Stomach (tissue), 9 donors: ENCODE results near the gene MAPK8IP3. TPM values are rescaled to one million over a fixed set of nuclear protein-coding genes. Genes with fewer than 3 reads are reported as not detected.

ENCODE experiments used
- DNase-seq, 2 donors: peaks; one replicate each; pipeline versions ENCODE4 v3.0.0 to v3.0.0-alpha.2; 2013 to 2019
- H3K27ac ChIP-seq, 5 donors: fragments of 200-600 bp in 4 of 5; sonication (generic) in 4 of 5; one replicate each; pipeline ENCODE4 v1.5.1; 2013 to 2019; ENCODE audit warnings: mild to moderate bottlenecking in 1 of 5, moderate library complexity in 1 of 5
- H3K27me3 ChIP-seq, 3 donors: fragments of 200-600 bp; sonication (generic); one replicate each; pipeline ENCODE4 v1.5.1; 2017 to 2019; ENCODE audit warnings: mixed run types in 1 of 3
- H3K36me3 ChIP-seq, 4 donors: fragments of 200-600 bp; sonication (generic); 1 replicate in 3 of 4; 2 replicates in 1 of 4; pipeline ENCODE4 v1.5.1; 2016 to 2019
- H3K4me1 ChIP-seq, 4 donors: fragments of 200-600 bp; sonication (generic); one replicate each; pipeline ENCODE4 v1.5.1; 2016 to 2019
- H3K4me3 ChIP-seq, 4 donors: fragments of 200-600 bp; sonication (generic) in 3 of 4; one replicate each; pipeline ENCODE4 v1.5.1; 2016 to 2019; ENCODE audit warnings: mild to moderate bottlenecking in 1 of 4
- H3K9me3 ChIP-seq, 4 donors: fragments of 200-600 bp; sonication (generic); one replicate each; pipeline ENCODE4 v1.5.1; 2016 to 2019
- CTCF ChIP-seq, 7 experiments: fragments of 450-650 bp in 4 of 7; fragments of 200-600 bp in 3 of 7; sonication (generic) in 3 of 7; IDR thresholded peaks; one replicate each; pipeline ENCODE4 v1.5.1; 2016 to 2019; ENCODE audit warnings: antibody characterized with exemption in 7 of 7, control low read depth in 2 of 7, mild to moderate bottlenecking in 1 of 7
- EP300 ChIP-seq: sonication (generic); formaldehyde crosslinking; IDR thresholded peaks from one replicate; pipeline ENCODE4 v1.6.1; 2017; ENCODE audit warnings: antibody characterized with exemption
- POLR2A ChIP-seq, 4 donors: fragments of 450-650 bp; IDR thresholded peaks; one replicate each; pipeline ENCODE4 v1.6.1; 2016; ENCODE audit warnings: antibody characterized with exemption in 4 of 4, control low read depth in 2 of 4, mild to moderate bottlenecking in 1 of 4, moderate library complexity in 1 of 4
- POLR2AphosphoS5 ChIP-seq, 3 donors: sonication (generic); formaldehyde crosslinking; IDR thresholded peaks; one replicate each; pipeline ENCODE4 v1.6.1; 2016; ENCODE audit warnings: antibody characterized with exemption in 3 of 3
- WGBS, 5 donors: extraction: QIAGEN DNeasy Blood & Tissue Kit in 3 of 5; methylation state at CpG; one replicate each; pipeline versions ENCODE4 v1.1.5 to v1.1.7; 2013 to 2018; 5-methylcytosine and 5-hydroxymethylcytosine counted together
- intact Hi-C: fragments of 100-400 bp; cut with DNase I; formaldehyde crosslinking; loops from one replicate; pipeline ENCODE4 v1.15.1; 2023; ENCODE audit warnings: low total_unique reads
- polyA plus RNA-seq, 3 donors: library from polyadenylated mRNA; stranded (reverse); fragments of 200-250 nt; gene quantifications; one replicate each; pipeline ENCODE4 v1.2.3, GENCODE V29; 2013
- total RNA-seq, 5 donors: library from RNA; depleted of rRNA; stranded (reverse); fragments of >200 nt; gene quantifications; one replicate each; pipeline versions ENCODE4 v1.1.0 to v1.2.3, GENCODE V29; 2014 to 2016
- donor health status: healthy with polysubstance abuse.
- donor health status: Bipolar disorder and iron deficiency.
- donor health status: healthy.

The MAPK8IP3 gene
- total and polyA plus RNA-seq, 8 donors, result 10.1 to 320 (median 56.3) TPM

DNA sequence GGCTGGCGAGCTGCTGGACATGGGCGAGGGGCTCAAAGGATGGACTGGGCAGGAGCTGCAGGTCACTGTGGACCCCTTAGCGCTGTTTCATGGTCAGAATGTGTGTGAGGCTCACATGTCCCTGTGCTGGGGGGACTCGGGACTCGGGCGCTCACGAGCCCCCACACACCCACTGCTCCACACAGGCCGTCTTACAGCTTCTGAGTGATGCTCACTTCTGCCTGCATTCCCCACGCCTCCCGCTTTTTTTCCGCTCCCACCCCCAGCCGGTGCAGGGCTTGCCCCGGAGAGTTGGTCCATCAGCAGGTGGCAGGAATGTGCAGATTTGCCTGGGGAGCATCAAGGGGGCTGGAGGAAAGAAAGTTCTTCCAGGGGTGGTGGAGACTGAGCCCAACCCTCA lies 48.2 kb upstream of the MAPK8IP3 start:
- H3K27ac ChIP-seq, result no peak overlapping the region
- 94 to 96% (median 96%) methylated on average over 11 to 13 of the region's 13 CpGs for WGBS, 5 donors
- no peak for DNase-seq
- H3K4me1 ChIP-seq, result peaks cover 0 to 5% (median 0%) of the 10 kb centered on the region in 4 donors
- no peak for TF ChIP-seq CTCF (IDR thresholded peaks at IDR 0.05)
- TF ChIP-seq POLR2A (IDR thresholded peaks at IDR 0.05), result no peak
- TF ChIP-seq EP300, result no peak
- no peak for TF ChIP-seq POLR2AphosphoS5 (IDR thresholded peaks at IDR 0.05)
- H3K27me3 ChIP-seq, result no peaks in the 10 kb centered on the region
- no peak overlapping the region for H3K4me3 ChIP-seq
- no peaks in the 10 kb centered on the region for H3K9me3 ChIP-seq
- intact Hi-C loops, result no loop called here
- peaks cover 57 to 98% (median 98%) of the 10 kb centered on the region in 4 donors for H3K36me3 ChIP-seq

- H3K4me3 ChIP-seq, result no peak overlapping the region
- peaks cover 63 to 98% (median 98%) of the 10 kb centered on the region in 4 donors for H3K36me3 ChIP-seq
- H3K27me3 ChIP-seq, result no peaks in the 10 kb centered on the region
- intact Hi-C loops, result no loop called here
- peaks cover 0 to 5% (median 0%) of the 10 kb centered on the region in 4 donors for H3K4me1 ChIP-seq
- 82 to 93% (median 91%) methylated on average over 5 of the region's 5 CpGs for whole genome bisulfite sequencing, 5 donors
- TF ChIP-seq POLR2A (IDR thresholded peaks at IDR 0.05), result no peak
- TF ChIP-seq POLR2AphosphoS5 (IDR thresholded peaks at IDR 0.05), result no peak
- no peak for TF ChIP-seq CTCF (IDR thresholded peaks at IDR 0.05)
- no peak for TF ChIP-seq EP300
- DNase-seq, result no peak
- H3K9me3 ChIP-seq, result no peaks in the 10 kb centered on the region
- no peak overlapping the region for H3K27ac ChIP-seq
Measured at GRCh38 chr16:1659031-1659430, 47.0 kb upstream of the MAPK8IP3 start.

DNA sequence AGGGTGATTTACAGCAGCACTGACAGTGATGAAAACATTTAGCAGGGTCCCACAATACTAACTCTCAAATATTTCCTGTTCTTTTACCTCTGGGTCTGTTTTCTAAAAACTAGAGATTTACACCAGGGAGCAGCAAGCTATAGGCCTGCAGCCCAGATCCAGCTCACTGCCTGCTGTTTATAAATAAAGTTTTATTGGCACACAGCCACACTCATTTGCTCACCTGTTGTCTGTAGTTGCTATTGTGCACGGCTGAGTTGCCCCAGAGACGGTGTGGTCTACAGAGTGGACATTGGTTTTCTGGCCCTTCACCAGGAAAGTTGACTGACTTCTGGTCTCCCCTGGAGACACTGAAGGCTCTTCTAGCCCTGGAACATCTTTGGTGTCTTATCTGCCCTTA lies 44.2 kb upstream of the MAPK8IP3 start:
- no peak for TF ChIP-seq EP300
- TF ChIP-seq POLR2AphosphoS5 (IDR thresholded peaks at IDR 0.05), result no peak
- Histone ChIP-seq H3K36me3 (peaks cover 63 to 98% (median 98%) of the 10 kb centered on the region in 4 donors), H3K27ac (no peak overlapping the region), H3K27me3 (no peaks in the 10 kb centered on the region), H3K9me3 (no peaks in the 10 kb centered on the region), H3K4me1 (peaks cover 0 to 4% (median 0%) of the 10 kb centered on the region in 4 donors), H3K4me3 (no peak overlapping the region)
- 88 to 92% (median 90%) methylated on average over 2 of the region's 2 CpGs for WGBS, 5 donors
- intact Hi-C loops, result no loop called here
- DNase-seq, result no peak

DNA sequence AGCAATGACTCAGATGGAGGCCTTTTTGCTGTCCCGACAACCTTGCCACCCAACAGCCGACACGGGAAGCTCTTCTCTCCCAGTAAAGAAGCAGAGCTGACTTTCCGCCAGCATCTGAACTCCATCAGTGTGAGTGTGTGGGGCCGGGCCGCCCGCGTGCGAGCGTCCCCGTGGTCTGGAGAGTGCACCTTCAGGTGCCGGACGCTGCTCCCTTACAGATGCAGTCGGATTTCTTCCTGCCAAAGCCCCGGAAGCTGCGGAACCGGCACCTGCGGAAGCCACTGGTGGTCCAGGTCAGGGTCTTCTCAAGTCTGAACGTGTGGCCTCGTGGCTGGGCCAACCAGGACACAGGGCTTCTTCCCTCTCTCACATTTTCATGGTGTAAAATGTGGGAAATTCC lies 43.5 kb upstream of the MAPK8IP3 start:
- WGBS, 5 donors, result 94 to 96% (median 94%) methylated on average over 20 of the region's 20 CpGs
- H3K36me3 ChIP-seq, result peaks cover 69 to 98% (median 98%) of the 10 kb centered on the region in 4 donors
- no peaks in the 10 kb centered on the region for H3K9me3 ChIP-seq
- intact Hi-C loops, result no loop called here
- no peak for DNase-seq
- H3K27ac ChIP-seq, result no peak overlapping the region
- no peak overlapping the region for H3K4me3 ChIP-seq
- H3K27me3 ChIP-seq, result no peaks in the 10 kb centered on the region
- no peaks in the 10 kb centered on the region for H3K4me1 ChIP-seq
- TF ChIP-seq CTCF (IDR thresholded peaks at IDR 0.05), result no peak
- no peak for TF ChIP-seq POLR2AphosphoS5 (IDR thresholded peaks at IDR 0.05)
- no peak for TF ChIP-seq EP300
- no peak for TF ChIP-seq POLR2A (IDR thresholded peaks at IDR 0.05)

DNA sequence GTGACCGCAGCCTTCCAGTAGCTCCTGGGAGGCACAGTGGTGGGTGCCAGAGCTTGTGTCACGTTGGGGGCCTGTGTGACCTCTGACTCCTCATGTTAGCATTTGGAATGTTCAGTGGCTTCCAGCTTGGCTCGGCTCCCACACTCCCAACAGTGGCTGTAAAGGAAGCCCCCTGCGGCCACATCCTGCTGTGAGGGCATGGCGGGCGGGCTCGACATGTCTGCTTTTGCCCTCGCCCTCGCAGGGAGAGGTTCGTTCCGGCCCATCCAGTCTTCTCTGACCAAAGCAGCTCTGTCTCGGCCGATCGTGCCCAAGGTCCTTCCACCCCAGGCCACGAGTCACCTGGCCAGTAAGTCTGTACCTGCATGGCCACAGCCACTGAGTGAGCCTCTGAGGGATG lies 40.2 kb upstream of the MAPK8IP3 start:
- Histone ChIP-seq H3K4me1 (no peaks in the 10 kb centered on the region), H3K9me3 (no peaks in the 10 kb centered on the region), H3K36me3 (peaks cover 89 to 98% (median 98%) of the 10 kb centered on the region in 4 donors), H3K4me3 (no peak overlapping the region), H3K27ac (no peak overlapping the region), H3K27me3 (no peaks in the 10 kb centered on the region)
- no peak for DNase-seq
- WGBS, 5 donors, result 88 to 93% (median 90%) methylated on average over 13 to 15 of the region's 15 CpGs
- intact Hi-C loops, result no loop called here
- TF ChIP-seq CTCF (IDR thresholded peaks at IDR 0.05) (no peak), EP300 (no peak), POLR2AphosphoS5 (IDR thresholded peaks at IDR 0.05) (no peak), POLR2A (IDR thresholded peaks at IDR 0.05) (no peak)
